ENCODE data around the gene CNTNAP2. TPM values are rescaled to one million over a fixed set of nuclear protein-coding genes. Genes with fewer than 3 reads are reported as not detected.
A peak's percentile ranks its signal among the peaks of the same experiment; 100 is the strongest.
"Not testable (repeated sequence)": the region's sequence is repeated elsewhere in the genome, so short reads cannot be mapped to it uniquely, and the experiment has no call there.

The CNTNAP2 gene
- polyA plus RNA-seq, 3 donors, result 15.2 to 28.4 (median 19.5) TPM

DNA sequence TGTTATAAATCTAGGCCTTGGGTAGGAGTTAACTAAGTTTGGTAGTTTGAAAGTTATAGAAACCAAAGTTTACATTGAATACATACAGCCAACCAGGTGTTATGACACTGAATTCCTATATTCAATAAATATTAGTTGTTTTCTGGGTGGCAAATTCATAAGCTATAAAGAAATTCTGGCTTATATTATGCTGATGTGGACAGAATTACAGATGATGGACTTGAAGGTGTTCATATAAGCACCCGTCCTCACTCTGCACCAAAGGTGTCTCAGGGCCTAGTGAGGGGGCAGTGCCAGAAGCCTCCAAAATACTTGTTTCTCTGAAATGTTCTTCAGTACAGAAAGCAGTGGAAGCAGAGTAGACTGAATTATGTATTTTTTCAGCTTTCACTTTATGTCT is 973.0 kb downstream of the CNTNAP2 start:
- DNase-seq, result no peak

DNA sequence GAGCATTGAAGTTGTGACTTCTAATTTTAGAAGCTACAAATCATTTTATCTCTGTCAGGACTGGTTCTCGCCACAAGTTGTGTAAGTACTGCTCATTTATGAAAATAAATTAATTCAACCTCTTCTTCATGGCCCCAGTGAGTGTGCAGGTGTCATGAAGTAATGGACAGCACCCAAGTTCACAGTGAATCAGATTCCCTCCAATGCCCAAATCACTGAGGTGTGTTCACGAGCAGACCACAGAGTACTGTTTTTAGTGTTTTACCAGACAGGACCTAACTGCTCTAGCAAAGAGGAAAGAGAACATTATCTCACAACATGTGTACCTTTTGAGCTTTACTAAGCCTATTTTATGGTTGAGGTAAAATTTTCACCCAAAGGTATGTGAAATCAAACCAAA is 980.0 kb downstream of the CNTNAP2 start:
- no peak for DNase-seq

DNA sequence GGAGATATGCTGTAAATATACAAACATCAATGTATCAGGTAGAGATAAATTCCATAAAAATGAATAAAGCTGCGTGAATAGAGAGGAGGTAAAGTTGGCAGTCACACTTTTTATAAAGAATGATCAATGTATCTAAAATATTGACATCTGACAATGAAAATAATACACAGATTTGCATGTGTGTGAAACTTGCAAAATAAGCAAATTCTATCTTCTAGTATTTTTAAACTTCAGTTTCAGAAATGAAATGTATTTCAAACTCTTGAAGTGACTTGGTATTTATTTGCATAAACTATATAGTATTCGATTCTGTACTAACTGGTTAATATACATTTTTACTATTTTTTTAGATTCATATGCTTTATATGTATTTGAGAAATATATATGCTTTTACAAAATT is 986.6 kb downstream of the CNTNAP2 start:
- no peak for DNase-seq

DNA sequence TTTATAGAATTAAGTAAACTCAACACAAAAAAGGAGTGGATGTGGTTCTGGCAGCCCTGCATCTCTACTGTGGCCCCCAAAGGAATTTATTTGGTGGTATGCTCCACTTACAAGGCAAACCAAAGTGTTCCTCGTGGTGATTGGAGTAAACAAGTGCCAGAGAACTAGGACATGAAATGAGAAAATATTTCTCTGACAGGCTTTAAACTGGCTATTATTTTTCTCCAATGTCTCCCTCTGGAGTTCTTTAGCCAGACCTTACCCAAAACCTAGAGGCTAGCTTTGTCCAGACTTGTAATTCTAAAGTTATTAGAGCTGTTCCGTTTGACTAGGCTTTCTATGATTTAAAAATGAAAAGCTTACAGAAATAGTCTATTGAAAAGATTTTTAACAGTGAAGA is 990.1 kb downstream of the CNTNAP2 start:
- DNase-seq, result no peak

DNA sequence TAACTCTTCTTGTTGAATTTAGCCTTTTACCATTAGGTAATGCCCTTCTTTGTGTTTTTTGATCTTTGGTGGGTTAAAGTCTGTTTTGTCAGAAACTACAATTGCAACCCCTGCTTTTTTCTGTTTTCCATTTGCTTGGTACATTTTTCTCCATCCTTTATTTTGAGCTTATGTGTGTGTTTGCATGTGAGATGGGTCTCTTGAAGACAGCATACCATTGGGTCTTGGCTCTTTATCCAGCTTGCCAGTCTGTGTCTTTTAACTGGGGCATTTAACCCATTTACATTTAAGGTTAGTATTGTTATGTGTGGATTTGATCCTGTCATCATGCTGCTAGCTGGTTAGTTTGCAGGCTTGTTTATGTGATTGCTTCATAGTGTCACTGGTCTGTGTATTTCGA is 997.9 kb downstream of the CNTNAP2 start:
- DNase-seq, result not testable (repeated sequence)

DNA sequence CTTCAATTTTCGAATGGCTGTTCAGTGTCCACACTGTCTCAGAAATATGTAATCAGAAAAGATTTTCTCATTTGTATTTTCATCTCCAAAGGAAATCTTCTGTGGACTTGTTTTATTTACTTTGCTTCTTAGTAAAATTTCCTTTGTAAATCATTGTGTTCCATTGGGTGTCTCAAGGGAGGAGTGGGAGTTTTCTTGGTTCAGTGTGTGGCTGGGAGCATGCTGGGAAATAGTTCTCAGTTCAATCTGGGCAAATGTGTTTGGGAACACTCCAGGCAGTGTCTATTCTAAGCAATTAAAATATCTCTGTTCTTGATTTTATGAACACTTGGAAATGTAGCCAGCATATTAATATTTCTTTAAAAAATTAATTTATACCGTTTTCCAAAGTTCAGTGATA is 1019.8 kb downstream of the CNTNAP2 start:
- DNase-seq, result peak; percentile 16

DNA sequence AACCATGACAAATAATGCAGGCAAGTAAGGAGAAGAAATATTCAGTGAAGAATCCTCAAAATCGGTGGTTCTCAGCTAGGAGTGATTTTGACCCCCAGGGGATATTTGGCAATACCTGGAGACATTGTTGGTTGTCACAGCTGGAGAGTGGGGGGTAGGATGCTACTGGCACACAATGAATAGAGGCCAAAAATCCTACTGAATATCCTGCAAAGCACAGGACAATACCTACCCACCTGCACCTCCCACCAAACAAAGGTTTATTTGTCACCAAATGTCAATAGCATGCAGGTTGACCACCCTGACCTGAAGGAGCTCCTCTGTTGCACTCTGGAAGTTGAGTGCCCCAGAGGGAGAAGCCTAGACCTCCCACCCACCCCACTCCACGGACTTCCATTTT is 1028.6 kb downstream of the CNTNAP2 start:
- DNase-seq, result no peak

DNA sequence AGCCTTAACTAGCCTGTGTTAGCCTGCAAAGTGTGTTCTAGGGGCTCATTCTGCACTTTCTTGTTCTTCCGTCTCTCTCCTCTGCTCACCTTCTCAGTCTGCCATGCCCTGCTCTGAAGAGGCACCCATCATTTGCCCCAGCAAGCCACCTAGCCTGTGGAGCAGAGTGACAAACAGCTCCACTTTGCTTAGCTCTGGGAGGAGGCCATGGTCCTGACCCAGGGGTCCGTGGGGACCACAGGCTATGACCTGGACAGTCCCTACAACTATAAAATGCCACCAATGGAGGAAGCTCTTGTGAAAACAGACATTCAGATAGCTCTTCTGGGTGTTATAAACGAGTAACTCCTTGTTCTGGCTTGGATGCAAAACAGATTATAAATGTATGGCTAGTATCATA is 1029.6 kb downstream of the CNTNAP2 start:
- no peak for DNase-seq

DNA sequence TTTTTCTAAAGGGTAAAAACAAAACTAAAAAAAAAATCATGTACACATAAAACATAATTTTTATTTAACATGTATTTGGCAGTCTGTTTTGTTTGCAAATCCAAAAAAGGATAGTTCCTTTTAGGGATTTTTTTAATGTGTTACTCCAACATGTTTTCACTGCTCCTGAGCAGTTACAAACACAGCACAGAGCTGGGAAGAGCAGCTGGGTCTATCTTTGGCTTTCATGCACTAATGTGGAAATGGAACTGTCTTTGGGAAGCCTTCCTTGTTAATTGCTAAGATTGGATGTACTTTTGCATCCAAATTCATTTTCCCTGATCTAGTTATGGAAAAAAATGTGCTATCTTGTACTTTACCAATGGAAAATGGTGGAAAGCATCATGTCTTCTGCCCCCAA is 1035.1 kb downstream of the CNTNAP2 start:
- DNase-seq, result no peak

DNA sequence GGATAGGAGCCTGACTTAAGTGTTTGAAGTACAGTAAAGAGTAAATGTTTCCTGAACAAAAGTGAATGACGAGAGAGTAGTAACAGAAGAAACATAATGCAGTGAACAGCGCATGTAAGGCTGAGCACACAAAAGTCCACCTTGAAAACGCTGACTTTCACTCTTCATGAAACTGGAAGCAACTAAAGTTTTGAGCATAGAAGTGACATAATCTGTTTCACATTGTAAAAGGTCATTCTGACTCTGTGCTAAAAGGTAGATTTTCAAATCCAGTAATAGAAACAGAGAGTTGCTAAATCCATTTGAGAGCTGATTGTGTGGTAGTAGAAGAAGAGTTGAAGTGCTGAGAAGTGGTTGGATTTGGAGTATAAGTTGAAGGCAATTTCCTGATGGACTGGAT is 1037.0 kb downstream of the CNTNAP2 start:
- DNase-seq, result no peak

DNA sequence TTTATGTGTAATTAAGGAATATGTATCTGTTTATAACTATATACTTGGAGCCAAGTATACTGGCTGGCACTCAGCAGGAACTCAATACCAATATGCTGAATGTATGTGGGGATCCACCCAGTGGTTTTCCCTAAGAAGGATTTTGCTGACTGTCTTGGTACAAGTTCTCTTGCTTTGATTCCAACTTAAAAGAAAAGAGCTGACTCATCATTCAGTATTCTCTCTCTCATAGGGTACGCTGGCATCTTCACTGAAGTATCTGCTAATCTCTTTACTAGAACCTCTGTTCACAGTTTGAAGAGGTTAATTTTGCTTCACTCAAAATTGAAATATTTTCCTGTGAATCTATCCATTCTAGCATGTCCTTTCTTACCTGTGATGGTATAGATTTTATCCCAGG is 1044.8 kb downstream of the CNTNAP2 start:
- DNase-seq, result no peak

DNA sequence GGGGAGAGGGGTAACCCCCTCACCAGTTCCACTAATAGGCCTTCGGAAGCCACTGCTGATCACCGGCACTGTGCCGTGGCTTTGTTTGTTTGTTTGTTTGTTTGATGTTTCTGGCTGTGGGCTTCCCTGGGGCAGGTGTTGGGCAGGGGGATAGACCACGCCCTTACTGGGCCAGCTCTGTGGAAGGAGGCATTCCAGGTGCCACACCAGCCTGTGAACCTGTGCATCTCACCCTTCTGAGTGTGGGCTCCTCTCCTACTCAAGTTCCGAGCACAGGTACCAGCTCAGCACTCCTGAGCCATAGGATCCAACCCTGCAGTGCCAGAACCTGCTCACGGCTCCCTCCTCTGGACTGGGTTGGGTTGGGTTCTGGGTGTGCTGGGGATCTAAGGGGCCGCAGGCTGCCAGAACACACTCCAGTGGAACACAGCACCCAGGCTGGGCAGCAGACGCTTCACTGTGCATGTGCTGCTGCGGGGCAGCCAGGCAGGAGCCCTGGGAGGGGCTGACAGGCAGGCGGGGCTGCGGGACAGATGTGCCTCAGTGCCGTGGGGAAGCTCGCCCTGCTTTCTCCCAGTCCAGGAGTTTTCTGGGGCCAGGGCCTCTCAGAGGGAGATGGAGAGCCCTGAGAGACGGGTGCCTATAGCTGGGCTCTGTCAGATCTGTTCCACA is 1053.9 kb downstream of the CNTNAP2 start:
- no peak for DNase-seq

DNA sequence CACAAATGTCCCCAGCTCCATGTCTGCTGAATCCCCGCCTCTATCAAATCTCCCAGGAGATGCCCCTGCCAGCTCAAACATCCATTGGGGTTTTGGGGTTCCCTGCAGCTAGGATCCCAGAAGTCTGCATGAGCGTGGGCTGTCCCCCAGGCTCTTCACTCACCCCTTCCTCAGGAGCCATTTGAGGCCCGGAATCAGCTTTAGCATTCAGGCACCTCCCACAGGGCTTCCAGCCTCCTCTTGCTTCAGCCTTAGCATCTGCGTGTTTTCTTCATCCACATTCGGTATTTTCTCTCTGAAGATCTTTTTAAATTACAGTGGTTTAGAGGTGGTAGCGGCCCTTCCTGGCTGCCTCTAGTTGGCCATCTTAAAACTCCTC is 1054.4 kb downstream of the CNTNAP2 start:
- no peak for DNase-seq

DNA sequence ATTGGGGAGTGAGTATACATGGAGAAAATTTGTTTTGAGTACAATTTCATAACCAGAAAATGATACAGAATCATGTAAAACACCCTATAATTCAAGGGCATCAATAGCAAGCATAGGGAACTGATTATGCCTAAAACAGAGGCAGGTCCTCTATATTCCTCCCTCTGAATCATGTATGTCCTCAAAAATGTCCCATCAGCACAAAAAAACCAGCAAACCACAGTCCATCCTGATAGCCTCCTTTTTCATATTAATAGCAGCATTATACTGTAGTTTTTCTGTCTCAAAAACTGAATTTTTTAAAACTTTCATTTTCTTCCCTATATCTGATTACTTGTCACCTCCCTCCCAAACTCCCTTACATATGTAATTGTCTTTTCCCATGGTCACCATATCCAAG is 1057.3 kb downstream of the CNTNAP2 start:
- no peak for DNase-seq

DNA sequence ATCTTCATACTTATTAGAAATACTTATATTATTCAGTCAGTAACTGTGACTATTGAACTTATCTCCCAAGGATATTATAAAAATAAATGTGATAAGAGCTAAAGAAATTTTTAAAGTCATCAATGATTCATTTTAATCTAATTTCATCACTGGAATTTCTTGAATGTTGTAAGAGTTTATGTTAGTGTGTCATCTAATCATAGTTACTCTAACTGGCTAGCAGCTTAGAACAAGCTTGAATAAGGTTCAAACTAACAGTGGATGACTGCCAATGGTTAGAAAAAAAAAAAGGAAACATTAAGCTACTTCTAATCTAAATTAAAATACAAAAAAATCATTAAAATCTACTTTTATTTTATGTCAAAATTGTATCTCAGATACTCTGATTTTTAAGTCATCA is 1066.3 kb downstream of the CNTNAP2 start:
- no peak for DNase-seq

DNA sequence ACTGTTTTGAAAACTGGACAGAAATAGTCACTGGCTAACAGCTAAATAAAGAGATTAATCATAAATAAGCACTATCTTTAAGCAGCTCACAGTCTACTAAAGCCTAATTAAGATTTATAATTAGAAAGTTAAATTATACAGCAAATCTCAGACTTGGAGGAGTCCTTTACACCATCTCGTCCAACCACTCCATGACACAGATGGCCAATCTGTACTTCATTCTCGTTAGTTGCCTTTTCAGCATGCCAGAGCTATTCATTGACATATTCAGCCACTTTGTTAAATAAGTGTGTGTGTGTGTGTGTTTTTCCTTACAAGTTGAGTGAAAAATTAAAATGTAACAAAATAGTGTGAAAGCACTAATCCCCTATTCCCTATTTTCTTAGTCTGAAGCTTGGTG is 1066.7 kb downstream of the CNTNAP2 start:
- DNase-seq, result no peak

DNA sequence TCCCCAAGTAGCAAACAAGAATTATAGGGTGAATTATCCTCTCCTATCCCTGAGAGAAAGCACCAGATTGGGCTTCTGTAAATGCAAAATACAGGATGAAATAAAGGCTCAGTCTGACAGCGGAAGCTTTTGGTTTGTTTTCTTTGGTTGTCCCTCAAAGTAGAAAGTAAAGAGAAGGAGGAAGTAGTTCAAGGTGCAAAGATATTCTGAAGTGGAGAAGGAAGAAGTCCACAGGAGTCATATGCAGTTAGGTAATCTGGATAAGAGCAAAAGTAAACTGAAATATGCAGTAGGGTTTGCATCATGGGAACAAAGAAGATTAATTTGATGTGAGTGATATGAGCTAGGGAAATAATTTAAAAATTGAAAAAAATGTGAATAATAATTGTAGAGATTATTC is 1071.9 kb downstream of the CNTNAP2 start:
- no peak for DNase-seq

DNA sequence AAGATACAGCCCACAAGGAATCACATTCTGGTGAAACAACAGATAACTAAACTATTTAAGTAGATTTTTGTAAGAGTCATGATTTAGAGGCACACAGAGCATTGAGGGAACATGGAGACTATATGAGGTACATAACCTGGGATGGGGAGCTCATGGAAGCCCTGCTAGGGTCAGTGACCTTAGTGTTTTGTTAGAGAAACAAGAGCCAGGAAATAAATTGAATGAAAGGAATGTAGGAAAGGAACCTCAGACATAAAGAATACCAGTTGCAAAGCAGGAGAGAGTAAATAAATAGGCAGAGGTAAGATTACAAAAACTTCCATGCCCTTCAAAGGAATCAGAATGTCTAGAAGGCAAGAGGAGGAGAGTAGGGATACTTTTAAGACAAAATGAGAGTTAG is 1076.9 kb downstream of the CNTNAP2 start:
- peak; percentile 37 for DNase-seq

DNA sequence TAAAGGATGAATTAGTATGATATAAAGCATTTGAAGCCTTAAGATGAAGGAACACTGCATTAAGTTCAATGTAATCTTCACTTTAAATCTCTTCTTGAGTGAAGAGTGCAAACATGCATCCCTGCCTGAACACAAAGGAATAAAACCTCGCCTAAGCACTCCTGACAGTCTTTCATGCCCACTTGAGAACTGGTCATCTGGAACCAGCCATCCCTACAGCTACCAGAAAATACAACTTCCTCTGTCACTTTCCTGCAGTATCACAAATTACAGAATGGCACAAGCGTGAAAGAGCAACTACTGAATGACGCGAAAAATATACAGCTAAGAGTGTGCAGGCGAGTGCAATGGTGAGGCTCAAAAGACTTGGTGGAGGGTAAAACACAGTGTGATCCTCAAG is 1079.9 kb downstream of the CNTNAP2 start:
- DNase-seq, result peak; percentile 36

DNA sequence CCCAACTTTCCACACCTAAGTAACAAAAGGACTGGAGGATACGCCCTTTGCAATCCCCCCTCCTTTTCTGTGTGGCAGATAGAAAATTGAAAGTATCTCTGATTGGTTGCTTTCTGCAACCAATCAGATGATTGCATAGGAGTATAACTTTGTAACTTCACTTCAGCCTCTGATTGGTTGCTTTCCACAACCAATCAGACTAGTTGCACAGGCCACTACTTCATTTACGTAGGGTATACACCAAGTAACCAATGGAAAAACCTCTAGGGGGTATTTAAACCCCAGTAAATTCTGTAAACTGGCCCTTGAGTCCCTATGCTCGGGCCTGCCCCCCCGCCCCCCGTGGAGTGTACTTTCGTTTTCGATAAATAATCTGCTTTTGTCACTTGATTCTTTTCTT is 1080.4 kb downstream of the CNTNAP2 start:
- DNase-seq, result no peak

DNA sequence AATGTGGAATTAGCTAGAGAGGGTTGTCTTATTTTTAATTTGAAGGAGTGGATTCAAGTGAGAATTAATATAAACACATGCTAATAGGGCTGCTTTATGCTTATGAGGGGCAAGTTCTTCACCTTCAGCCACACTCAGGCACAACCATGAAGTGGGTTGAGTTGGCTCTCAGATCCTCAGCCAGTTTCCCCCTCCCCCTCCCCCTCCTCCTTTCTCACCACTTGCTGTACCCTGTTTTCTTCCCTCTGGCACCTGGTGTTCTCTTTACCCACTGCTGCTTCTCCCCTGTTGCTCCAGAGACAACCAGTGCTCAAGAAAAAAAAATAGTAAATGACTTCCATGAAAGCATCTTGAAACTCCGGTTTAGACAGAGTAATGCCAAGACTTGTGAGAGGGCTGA is 1083.3 kb downstream of the CNTNAP2 start:
- no peak for DNase-seq

DNA sequence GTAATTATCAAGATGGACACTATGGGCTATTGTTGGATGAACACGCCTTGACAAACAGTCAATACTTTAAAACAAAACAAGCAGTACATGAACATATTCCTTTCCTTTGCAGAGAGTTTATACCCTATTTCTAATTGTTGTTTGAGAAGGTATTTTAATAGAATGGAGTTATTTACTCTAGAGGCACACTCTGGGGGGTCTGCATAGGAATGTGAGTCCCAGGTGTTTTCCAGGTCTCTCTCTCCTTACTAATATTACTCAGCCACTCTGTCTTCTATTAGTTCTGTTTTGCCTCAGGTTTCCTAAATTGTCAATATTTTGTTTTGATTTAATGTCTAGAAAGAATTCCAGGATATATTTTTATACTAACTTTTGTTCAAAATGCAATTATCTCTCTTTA is 1091.4 kb downstream of the CNTNAP2 start:
- no peak for DNase-seq

DNA sequence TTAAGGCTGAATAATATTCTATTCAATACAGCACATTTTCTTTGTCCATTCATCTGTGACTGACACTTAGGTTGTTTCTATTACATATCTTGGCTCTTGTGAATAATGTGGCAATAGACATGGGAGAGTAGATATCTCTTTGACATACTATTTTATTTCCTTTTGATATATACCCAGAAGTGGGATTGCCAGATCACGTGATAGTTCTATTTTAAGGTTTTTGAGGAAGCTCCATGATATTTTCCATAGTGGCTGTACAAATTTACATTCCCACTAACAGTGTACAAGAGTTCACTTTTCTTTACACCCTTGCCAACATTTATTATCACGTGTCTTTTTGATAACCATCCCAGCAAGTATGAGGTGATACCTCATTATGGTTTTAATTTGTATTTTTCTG is 1114.7 kb downstream of the CNTNAP2 start:
- no peak for DNase-seq

DNA sequence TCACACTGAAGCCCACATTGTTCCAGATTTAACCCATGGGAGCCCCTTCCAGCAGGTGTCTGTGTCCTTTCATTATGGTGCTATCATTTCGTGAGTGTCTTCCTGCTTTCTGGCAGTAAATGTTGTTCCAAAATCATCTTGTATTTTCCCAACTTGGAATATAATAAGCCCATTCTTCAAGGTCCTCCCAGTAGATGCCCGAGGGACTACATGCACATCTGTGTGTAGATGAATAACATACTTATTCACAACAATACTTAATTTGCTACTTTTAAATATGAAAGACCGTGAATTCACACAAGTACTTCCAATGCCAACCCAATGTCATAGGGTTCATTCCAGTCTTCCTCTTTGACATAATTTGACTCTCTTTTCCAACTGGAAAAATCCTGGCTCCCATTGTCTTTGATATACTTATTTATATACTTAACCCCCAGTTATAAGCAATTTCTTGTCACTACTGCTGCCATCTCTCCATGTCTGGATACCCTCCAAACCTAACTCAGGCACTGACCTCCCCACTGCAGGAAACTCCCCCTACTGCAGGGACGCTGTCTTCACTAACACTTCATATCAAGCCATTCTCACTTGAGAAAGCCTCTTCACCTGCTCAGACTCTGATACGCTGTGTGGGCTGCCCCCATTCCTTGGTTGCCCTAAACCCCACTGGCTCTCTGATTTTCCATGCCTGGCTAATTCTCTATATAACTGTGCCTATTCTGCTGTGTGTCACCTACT is 1119.2 kb downstream of the CNTNAP2 start:
- no peak for DNase-seq
